Thyroid gland (tissue), 4 donors: ENCODE data around the gene ARMC7.

ENCODE experiments used
- CTCF ChIP-seq, 6 experiments: fragments of 200-600 bp in 3 of 6; fragments of 450-650 bp in 3 of 6; sonication (generic) in 3 of 6; IDR thresholded peaks; one replicate each; pipeline ENCODE4 v1.5.1; 2016 to 2019; ENCODE audit warnings: antibody characterized with exemption in 6 of 6, mild to moderate bottlenecking in 2 of 6, inconsistent platforms in 1 of 6, moderate library complexity in 1 of 6
- POLR2A ChIP-seq, 2 donors: fragments of 450-650 bp; IDR thresholded peaks; one replicate each; pipeline ENCODE4 v1.6.1; 2017; ENCODE audit warnings: antibody characterized with exemption in 2 of 2, mild to moderate bottlenecking in 2 of 2, moderate library complexity in 1 of 2

DNA sequence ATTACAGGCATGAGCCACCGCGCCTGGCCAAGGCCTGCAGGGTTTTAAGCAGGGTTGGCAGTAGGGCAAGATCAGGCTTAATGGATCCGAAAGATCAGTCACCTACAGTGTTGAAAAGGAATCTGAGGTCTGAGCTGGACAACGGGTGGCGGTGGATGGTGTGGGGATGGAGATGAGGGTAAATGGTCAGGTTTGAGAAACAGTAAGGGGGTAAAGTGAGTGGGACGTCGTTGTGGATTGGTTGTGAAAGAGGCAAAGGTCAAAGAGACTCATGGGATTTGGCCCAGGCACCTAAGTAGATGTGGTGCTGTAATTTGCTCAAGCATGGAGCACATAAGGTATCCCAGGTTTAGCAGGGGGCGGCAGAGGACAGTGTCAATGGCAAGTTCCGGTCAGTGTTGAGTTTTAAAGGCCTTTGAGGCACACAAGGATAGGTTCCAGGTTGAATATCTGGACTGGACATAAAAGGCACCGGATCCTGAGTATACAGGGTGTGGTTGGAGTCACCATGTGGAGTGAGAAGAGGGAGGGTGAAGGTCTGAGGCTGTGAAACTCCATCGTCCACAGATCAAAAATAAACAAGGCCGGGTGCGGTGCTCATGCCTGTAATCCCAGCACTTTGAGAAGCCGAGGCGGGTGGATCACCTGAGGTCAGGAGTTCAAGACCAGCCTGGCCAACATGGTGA is 23.1 kb upstream of the ARMC7 start:
- no peak for TF ChIP-seq CTCF (IDR thresholded peaks at IDR 0.05)
- no peak for TF ChIP-seq POLR2A (IDR thresholded peaks at IDR 0.05)
